HG03521 (cell line): ENCODE data around the gene CRYBA2.

ENCODE experiments used
- ATAC-seq: cut with Tn5 transposase; IDR thresholded peaks from one replicate; pipeline ENCODE4 v1.9.1; 2021; ENCODE audit warnings: mild to moderate bottlenecking, moderate library complexity; ENCODE audit not compliant: unreplicated experiment

Gene CRYBA2

DNA sequence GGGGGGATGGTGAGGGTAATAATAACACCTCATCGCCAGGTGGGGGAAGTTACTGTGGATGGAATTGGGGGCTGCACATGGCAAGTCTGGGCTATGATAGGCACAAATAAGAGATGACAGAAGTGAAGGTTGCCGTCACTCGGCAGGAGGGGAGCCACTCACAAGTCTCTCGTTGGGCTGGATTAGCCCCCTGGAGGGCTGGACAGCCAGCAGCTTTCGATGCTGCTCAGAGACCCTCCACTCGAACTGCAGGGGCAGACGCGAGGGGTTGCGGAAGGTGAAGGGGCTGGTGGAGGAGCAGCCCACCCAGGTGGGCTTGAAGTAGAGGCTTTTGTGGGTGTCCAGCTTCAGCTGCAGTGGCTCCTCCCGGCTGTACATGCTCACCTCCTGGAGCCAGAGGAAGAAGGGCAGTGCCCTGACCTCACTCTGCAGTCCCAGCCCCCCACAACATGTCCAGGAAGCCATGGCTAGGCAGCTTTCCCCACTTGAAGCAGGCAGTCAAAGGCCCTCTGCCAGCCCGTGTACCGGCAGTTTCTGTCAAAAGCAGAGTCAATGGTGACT lies 29.9 kb upstream of the CRYBA2 start:
- no peak for ATAC-seq

DNA sequence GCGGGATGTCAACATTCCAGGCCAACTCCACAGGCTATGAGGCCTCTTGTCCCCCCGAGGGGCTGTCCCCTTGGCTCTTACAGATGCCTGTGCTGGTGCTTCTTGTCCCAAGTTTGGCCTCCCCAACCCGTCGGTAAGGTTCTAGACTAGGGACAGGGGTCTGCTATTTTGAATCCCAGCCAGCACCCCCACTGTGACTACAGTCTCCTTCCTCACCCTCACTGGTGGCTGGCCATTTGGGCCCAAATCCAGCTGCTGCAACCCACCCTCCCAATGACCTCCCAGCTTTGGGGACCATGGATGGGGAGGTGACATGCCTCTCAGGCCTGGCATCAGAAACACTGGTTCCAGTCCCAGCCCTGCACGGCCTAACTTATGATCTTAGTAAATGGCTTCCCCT lies 29.4 kb upstream of the CRYBA2 start:
- ATAC-seq, result no peak

DNA sequence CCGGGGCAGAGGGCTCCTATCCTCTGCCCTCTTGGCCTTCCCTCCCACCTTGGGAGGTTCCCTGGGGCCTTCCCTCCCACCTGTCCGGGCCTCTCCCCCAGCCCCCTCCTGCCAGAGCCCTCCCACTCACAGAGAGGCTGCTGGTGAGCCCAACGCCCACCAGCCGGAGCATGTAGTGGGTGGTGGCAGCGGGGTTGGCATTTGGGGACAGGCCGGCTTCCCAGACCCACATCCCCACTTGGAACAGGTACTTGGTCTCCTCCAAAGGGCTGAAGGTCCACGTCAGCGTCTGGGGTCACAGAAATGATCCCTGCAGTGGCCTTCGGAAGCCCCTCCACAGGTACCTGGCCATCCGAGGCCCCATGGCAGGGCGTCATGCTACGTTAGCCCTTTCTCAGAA lies 28.8 kb upstream of the CRYBA2 start:
- no peak for ATAC-seq

DNA sequence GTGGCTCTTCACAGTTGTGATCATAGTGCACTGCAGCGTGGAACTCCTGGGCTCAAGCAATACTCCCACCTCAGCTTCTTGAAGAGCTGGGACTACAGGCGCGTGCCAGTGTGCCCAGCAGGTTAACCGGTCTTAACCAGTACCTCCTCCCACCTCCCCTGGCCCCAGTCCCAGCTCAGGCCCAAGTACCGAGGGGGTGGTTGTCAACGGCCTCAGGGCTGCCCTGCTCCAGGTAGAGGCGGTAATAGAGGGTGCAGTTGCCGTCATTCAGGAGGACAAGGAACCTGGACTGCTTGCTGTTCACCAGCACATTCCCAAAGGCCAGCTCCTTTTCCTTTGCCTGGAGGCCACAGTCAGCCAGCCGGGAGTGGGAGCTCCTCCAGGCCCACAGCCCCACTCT lies 28.4 kb upstream of the CRYBA2 start:
- no peak for ATAC-seq

DNA sequence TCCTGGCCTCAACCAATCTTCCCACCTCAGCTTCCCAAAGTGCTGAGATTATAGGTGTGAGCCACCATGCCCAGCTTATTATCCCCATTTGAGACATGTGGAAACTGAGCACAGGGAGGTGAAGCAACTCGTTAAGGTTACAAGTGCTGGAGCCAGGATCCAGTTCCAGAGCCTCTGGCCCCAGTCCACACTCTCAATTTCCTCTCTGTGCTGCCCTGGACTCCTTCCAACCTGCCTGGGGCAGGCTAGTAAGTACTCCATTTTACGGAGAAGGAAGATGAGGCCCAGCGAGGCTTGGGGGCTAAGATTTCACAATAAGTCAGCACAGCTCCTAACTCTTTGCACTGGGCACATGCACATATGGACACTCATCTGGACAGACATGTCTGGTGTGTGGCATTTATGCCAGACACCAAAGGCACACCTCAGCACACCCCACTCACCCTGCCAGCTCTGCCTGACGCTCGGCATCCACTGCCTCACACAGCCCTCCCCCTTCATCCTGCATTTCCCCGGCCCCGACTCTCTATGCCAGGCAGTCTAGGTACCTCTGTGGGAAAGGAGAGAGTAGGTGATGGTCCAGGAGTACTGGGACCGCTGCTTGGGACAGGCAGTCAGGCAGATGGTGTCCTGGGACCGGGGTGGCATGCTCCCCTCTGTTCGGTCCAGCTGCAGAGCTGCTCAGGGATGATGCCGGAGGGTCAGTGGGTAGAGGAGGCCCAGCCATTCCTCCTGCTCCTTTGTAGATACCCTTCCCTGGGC lies 27.6 kb upstream of the CRYBA2 start:
- no peak for ATAC-seq

DNA sequence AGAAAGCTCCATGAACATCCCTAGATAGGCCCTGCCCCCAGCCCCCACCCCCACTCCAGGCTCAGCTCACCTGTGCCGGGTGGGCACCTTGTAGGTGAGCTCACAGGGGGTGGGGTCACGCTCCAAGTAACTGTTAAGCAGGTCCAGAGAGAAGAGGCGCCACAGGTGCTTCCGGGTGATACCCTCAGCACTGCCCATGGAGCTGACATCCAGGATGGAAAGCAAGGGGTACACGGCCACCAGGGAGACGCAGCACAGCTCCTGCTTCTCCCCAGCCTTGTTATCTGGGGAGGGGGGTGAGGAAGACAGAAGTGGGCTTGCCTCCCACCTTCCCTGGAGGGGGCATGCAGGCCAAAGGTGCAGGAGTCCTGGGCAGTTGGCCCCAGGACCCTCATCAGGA lies 26.2 kb upstream of the CRYBA2 start:
- ATAC-seq, result no peak

DNA sequence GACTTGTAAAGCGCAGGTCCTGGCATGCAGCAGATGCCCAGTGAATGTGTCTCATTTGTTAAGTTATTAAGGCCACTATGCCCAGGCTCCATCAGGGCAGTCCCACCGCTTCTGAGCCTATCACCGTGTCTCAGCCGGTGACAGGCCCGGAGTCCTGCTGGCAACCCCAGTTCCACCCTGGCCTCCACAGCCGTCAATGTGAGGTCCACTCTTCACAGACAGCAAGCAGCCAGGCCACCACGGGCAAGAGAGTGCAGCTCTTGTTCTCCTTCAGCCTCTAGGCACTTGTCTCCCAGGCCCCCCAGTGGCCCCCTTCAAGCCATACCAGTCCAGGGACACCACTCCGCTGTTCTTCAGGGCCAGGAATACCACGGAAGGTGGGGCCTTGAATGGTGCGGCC lies 25.5 kb upstream of the CRYBA2 start:
- no peak for ATAC-seq

DNA sequence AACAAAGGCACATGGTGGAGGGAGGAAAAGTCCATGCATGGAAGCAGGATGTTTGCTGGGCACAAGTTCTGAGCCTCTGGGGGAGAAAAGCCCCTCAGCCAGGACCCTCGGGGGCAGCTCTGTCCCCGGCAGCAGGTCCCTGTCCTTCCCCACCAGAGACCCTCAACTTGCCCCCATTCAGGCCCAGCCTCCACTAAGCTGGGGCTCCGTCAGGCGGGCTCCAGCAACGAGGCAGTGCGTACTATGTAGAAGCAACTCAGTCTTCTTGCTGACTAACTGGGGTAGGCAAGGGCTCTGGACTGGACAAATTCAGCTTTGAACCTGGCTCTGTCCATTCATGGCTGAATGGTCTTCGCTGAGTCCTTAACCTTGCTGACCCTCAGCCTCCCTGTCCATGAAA lies 25.1 kb upstream of the CRYBA2 start:
- no peak for ATAC-seq

DNA sequence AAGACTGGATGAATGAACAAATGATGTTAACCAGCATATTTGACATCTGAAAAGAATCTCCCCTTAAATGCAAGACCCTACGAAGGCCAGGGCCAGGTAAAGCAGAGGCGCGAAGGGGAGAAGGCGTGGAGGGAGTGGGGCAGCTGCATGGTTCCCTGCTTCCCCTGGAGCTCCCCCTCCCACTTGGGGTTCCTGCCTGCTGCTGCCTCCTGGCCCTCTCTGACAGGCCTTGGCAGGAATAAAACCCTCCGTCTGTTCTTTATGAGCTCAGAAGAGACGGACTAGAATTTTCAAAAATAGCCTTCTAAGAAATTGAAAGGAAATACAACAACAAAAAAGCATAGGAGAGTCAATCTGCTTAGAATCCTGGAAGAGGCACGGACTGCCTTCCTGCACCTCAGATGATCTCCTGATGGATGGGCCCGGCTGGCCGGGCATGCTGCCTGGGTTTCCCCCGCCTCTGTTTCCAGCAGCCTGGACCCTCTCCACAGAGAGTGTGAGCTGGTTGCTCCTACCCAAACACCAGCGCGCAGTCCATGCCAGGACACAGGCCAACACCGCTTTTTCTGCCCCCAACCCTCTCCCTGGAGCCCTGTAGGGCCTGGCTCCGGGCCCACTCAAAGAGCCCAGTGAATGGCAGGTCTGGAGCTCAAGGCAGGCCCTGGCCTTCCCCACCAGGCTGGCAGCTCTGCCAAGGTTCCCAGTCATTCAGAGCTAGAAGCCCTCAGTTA lies 24.1 kb upstream of the CRYBA2 start:
- ATAC-seq, result no peak

DNA sequence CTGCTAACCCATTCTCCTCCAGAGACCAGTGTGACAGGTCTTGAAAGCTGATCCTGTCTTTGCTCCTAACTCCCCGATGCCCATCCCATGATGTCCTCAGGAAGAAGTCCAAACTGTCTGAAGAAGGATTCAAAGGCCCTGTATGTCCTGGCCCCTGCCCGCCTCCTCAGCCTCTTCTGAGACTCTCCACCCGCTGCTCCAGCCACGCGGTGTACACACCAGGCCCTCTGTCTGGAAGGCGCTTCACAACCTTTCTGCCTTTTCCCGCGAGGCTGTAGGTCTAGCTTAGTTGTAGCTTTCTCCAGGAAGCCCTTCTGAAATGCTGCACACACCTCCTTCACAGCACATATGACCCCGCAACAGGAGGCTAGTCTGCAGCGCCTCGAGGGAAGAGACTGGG lies 23.5 kb upstream of the CRYBA2 start:
- no peak for ATAC-seq

DNA sequence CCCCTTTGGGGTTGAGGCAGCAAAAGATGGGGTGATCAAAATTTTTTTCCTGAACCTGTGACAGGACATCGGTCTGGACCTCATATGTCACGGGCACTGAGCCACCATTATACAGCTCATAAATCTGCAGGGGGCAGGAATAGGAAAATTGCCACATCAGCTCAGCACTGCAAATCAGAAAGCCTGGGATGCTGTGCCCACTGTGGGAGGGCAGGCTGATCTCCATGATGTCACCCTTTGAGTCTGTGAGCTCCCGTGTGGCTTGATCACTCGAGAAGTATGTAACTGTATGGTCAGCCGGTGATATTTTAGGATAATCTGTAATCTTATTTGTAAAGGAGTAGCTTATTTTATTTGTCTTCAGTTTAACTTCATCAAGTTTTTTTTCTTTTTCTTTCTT lies 17.7 kb upstream of the CRYBA2 start:
- no peak for ATAC-seq

DNA sequence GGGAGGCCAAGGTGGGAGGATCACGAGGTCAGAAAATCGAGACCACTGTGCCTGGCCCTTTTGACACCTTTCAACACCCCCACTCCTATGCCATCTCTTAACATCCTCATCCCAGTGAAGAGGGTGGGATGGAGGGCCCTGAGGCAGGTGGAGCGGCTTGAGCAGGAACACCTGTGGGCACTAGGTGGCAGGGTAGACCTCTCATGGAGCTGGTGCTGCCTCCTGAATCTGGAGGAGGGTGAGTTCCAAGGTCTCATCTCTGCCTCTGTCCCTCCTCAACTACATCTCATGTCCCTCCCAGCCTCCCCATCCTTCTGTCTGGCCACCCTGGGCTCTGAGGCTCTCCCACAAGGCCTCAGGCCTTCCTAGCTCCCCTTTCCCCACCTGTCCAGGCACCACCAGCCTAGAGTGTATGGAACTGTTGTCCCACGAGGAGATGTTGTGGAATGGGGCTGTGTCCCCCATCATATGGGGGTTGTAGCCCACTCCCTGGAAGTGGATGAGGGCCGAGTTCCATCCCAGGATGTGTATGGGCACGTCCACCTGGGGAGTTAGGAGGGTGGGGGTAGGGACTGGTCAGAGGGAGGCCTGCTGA lies 17.0 kb upstream of the CRYBA2 start:
- ATAC-seq, result no peak

DNA sequence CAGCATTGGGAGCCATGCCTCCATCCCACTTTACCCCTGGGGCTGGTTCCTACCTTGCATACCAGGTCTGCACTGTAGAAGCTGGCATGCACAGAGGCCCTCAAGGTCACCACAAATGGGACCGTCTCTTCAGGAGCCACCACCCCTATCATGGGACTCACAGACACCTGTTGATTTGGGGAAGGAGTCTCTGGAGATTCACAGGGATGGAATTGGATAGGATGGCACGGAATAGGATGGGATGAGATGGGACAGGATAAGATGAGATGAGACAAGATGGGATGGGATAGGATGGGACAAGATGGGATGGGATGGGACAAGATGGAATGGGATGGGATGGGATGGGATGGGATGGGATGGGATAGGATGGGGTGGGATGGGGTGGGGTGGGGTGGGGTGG lies 16.1 kb upstream of the CRYBA2 start:
- no peak for ATAC-seq

DNA sequence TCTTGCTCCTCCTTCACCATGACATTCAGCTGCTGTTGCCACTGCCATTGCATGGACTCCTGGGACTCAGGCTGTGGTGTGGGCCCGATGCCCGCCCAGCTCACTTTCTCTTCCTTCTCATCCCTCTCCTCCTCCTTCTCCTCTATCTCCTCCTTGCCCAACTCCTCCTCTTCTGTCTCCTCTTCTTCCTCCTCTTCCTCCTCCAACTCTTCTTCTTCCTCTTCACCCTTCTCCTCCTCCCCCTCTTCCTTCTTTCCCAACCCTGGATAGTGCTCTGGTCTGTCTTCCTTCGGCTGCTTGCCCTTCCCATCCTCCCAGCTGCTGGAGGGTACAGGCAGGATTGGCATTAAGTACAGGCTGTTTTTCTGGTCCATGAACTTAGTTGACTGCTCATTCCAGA lies 10.8 kb upstream of the CRYBA2 start:
- ATAC-seq, result no peak

DNA sequence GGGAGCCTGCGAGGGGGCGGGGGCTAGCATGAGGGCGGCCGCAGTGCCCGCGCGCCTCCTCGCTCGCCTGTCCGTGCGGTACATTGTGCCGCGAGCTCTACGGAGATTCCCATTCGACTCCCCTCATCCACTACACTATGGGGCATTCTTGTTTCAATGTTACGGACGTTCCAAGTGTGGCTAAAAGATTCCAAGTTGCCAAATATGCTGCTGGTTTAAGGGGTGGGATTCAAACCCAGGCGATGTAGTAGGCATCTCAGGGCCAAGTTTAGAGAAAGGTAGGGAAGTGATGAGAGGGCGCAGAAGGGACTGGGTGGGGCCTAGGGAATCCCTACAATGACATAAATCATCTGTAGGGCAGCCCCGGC lies 10.0 kb upstream of the CRYBA2 start:
- no peak for ATAC-seq

DNA sequence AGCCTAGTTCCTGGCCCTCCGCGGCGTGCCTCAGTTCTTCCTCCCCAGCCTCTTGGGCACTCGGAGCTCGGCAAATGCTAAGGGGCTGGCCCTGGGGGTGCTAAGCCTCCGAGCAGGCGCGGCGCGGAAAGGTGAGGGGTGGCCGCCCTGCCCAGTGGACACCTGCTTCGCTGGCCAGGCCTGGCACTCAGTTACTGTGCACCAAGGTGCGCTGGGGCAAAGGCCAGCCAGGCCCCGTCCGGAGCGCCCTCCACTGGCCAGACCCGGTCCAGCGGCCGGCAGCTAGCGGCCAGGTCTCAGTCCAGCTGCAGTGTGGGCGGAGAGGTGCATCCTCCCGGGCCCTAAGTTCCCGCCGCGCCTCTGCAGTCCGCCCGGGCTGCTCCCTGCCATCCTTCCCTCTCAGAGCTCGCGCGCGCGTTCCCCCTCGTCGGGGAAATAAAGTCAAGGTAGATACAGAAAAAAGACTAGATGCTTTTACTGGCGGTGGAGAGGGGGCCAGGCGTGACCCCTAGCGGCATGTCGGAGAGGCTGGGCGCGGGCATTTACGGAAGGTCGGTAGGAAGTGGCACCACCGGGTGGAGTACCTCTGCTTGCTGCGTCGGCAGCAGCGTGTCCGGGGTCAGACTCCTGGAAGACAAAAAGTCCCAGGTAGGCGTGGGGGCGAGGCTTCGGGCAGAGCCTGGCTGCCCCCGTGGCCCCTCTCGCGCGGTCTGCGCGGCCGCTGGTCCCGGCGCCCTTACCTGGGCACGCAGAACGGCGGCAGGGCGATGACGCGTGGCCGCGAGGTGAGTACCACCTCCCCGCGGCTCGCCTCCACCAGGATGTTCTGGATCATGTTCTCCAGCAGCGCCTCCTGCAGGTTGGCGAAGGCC lies 9.4 kb upstream of the CRYBA2 start:
- ATAC-seq, result no peak

DNA sequence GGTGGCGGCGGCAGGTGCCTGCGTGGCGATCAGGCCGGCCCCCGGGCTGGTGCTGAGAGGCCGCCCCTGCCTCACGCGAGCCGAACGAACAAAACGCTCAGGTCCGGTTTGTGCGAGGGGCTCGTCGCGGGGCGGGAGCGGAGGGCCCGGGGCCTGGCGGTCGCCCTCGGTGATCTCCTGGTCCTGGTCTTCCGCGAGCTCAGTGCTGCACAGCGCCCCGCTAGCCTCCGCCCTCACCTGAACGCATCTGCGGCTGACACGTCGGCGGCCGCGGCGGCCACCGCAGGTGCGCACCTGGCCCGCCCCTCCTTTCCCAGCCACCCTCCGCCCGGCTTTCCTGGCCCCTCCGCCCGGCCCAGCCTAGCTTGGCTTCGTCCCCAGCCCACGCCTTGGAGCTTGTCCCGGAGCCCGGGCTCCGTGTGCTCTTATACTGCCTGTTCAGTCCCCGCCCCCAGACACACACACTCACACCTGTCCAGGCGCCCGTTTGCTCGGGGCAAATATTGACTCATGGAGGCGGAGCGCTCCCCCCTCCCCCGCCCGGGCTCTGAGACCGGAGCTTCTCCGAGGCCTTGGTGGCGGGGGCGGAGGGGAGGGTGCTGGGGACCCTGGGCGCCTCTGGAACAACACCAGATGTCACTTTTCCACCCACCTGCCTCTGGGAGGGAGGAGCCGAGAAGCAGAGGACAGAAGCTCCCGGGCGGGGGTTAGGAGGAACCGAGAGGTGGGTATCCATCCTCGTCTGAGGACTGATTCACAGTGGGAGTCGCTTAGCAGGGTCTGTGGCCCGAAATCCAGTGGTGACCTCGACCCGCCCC lies 8.6 kb upstream of the CRYBA2 start:
- no peak for ATAC-seq

DNA sequence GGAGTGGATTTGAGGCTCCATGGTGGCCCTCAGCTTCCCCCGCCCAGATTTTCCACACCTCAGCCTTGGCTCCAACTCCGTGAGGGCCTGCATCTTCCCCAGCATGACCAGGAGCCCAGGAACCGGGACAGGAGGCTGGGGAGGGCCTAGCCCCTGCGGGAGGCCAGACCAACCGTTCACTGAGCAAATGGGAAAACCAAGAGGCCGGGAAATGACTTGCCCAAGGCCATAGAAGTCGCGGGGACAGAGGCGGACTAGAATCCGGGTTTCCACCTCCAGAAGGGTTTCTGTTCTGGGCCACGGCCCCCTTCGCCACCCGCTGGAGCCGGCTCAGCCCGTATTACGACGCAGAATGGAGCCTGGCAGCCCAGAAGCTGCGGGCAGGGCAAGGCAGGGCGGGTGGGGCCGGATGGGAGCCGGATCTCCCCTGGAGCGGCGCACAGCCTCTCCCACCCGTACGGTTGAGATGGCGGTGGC lies 7.9 kb upstream of the CRYBA2 start:
- no peak for ATAC-seq

DNA sequence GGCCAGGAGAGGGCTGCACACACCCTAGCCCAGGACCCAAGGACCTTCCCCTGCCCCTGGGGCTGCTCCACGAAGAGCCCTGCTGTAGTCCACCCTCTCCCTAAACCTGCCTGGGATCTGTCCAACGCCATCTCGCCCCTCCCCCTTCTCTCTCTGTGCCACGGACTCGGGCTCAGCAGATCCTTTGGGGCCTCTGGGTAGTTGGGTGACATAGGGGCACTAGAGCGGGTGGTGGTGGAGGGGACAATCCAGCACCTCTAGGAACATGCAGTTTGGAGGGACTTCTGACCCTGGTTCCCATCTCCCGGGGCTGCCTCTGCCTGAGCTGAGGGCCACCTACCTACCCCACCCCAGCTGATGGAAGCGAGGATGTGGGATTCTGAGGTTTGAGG lies 7.3 kb upstream of the CRYBA2 start:
- ATAC-seq, result no peak
